Stimulated activated memory B cell treated with anti-CD40 and anti-IgM and Interleukin-4, amounts not matched to agents 10 μg/mL and 1 μg/mL and 100 μg/mL, for 72 hours (primary cell): Measurements from ENCODE around the gene FANCD2.

Experiments used
- ATAC-seq: fragments of 150-1000 bp; cut with Tn5 transposase; 2 replicates; pipeline ENCODE4 v1.10.0; 2021
- H3K27ac Mint-ChIP-seq: one replicate; pipeline ENCODE4 v1.8.0; 2022; ENCODE audit warnings: mild to moderate bottlenecking, mixed read lengths
- H3K27me3 Mint-ChIP-seq: one replicate; pipeline ENCODE4 v1.8.0; 2022; ENCODE audit warnings: mixed read lengths
- H3K36me3 Mint-ChIP-seq: one replicate; pipeline ENCODE4 v1.8.0; 2022; ENCODE audit warnings: mixed read lengths
- H3K4me1 Mint-ChIP-seq: one replicate; pipeline ENCODE4 v1.8.0; 2022; ENCODE audit warnings: mixed read lengths
- H3K4me3 Mint-ChIP-seq: one replicate; pipeline ENCODE4 v1.8.0; 2022; ENCODE audit warnings: mild to moderate bottlenecking, moderate library complexity, mixed read lengths
- H3K9me3 Mint-ChIP-seq: one replicate; pipeline ENCODE4 v1.8.0; 2022; ENCODE audit warnings: mixed read lengths

FANCD2 gene

DNA sequence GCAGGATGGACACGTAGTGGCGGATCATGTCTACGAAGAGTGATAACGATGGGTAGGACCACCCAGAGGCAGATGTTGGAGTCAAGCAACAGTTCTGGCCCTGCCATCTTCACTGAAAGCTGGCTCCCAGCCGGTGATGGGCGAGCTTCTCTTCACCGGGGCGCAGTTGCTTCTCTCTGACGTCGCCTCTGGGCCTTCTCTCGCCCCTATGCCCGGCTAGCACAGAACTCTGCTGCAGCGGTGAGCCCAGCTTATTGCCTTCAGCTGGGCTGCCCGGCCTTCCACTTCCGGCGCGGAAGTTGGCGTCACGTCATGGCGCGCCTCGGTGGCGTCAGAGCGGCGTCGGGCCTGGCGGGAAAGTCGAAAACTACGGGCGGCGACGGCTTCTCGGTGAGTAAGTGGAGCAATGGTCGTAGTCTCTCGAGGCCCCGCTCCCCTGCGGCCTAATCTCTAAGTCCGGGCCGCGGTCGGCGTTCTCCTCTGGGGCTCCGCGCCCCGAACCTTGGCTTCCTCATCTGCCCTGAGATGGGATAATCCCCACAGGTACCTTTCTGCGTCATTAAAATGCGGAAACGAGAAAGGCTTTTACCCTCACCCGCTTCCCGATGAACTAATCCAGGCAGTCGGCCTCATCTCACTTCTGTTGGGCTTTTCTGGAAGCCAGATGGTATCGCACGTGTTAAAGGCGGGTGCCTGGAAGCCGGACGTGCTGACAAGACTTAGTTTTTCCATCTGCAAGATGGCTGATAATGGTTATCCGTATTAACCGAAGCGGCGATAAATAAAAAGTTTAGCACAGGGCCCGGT is at the start of gene FANCD2:
FANCD2 (plus strand) TSS at position 354 of the 807 bp plus-strand sequence. CDS start 2,221 bp downstream, outside the sequence.
- peak; percentile 94 for ATAC-seq
- Mint-ChIP-seq H3K9me3 (no peaks in the 10 kb centered on the region), H3K27ac (peak within 1 kb of the TSS; percentile 99), H3K36me3 (peaks cover 27% of the 10 kb centered on the region), H3K4me3 (peak within 1 kb of the TSS; percentile 97), H3K27me3 (no peaks in the 10 kb centered on the region), H3K4me1 (peaks cover 37% of the 10 kb centered on the region)

- Mint-ChIP-seq H3K27ac (peak overlapping the region; percentile 69), H3K36me3 (peaks cover 54% of the 10 kb centered on the region), H3K4me3 (no peak overlapping the region), H3K4me1 (peaks cover 25% of the 10 kb centered on the region), H3K9me3 (no peaks in the 10 kb centered on the region), H3K27me3 (no peaks in the 10 kb centered on the region)
- peak; percentile 59 for ATAC-seq
Observed at GRCh38 chr3:9976721-9977709, 49.2 kb upstream of the FANCD2 start.

DNA sequence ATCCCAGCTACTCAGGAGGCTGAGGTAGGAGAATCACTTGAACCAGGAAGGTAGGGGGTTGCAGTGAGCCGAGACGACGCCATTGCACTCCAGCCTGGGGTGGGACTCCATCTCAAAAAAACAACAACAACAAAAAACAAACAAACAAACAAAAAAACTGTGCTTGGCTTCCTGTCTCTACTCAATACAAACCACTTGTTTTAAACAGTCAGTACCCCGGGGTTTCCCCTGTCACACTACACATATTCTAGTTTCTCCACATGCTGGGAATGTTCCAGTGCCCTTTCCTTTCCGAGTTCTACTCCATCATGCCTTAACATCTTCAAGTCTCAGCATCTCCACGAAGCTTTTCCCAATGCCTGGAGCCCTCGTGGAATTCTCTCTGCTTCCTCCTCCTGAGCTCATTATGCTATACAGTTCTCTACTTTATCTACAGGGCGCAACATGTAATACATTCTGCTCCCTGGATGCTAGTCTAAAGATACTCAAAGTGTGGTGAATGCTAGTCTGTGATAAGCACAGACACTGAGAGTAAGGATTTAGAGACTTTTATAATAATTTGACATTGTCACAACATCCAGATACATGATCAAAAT is 47.4 kb upstream of the FANCD2 start:
- Mint-ChIP-seq H3K27ac (peak overlapping the region; percentile 49), H3K27me3 (no peaks in the 10 kb centered on the region), H3K36me3 (peaks cover 45% of the 10 kb centered on the region), H3K9me3 (no peaks in the 10 kb centered on the region), H3K4me3 (no peak overlapping the region), H3K4me1 (peaks cover 30% of the 10 kb centered on the region)
- ATAC-seq, result no peak

- H3K4me1 Mint-ChIP-seq, result peaks cover 30% of the 10 kb centered on the region
- H3K27me3 Mint-ChIP-seq, result no peaks in the 10 kb centered on the region
- H3K27ac Mint-ChIP-seq, result peak overlapping the region; percentile 49
- ATAC-seq, result no peak
- H3K9me3 Mint-ChIP-seq, result no peaks in the 10 kb centered on the region
- peaks cover 40% of the 10 kb centered on the region for H3K36me3 Mint-ChIP-seq
- no peak overlapping the region for H3K4me3 Mint-ChIP-seq
Observed at GRCh38 chr3:9980251-9980650, 46.0 kb upstream of the FANCD2 start.

DNA sequence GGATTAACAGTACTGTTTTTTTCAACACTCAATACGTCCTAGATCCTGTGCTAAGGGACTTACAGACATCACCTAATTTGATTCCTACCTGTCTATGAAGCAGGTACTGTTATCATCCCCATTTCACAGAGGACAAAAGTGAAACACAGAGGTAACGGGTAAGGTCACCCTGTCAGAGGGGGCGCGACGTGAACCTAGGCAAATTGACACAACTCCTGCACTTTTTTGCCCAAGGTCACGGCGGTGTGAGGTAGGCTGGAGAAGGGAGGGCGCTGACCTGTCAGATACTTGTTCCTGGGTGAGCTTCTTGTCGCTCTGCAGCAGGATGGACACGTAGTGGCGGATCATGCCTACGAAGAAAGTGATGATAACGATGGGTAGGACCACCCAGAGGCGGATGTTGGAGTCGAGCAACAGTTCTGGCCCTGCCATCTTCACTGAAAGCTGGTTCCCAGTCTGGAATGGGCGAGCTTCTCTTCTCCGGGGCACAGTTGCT is 40.0 kb upstream of the FANCD2 start:
- H3K36me3 Mint-ChIP-seq, result no peaks in the 10 kb centered on the region
- peak overlapping the region; percentile 91 for H3K4me3 Mint-ChIP-seq
- peak overlapping the region; percentile 100 for H3K27ac Mint-ChIP-seq
- H3K27me3 Mint-ChIP-seq, result no peaks in the 10 kb centered on the region
- H3K9me3 Mint-ChIP-seq, result no peaks in the 10 kb centered on the region
- peaks cover 20% of the 10 kb centered on the region for H3K4me1 Mint-ChIP-seq
- ATAC-seq, result peak; percentile 38

- Mint-ChIP-seq H3K4me3 (no peak overlapping the region), H3K4me1 (no peaks in the 10 kb centered on the region), H3K27me3 (no peaks in the 10 kb centered on the region), H3K9me3 (no peaks in the 10 kb centered on the region), H3K27ac (no peak overlapping the region), H3K36me3 (peaks cover 33% of the 10 kb centered on the region)
- ATAC-seq, result no peak
Observed at GRCh38 chr3:9994086-9994844, 32.0 kb upstream of the FANCD2 start.

GRCh38 chr3:10000686-10001085 is 25.6 kb upstream of the FANCD2 start:
- H3K4me3 Mint-ChIP-seq, result no peak overlapping the region
- no peak overlapping the region for H3K27ac Mint-ChIP-seq
- H3K27me3 Mint-ChIP-seq, result no peaks in the 10 kb centered on the region
- peaks cover 54% of the 10 kb centered on the region for H3K36me3 Mint-ChIP-seq
- ATAC-seq, result no peak
- no peaks in the 10 kb centered on the region for H3K4me1 Mint-ChIP-seq
- no peaks in the 10 kb centered on the region for H3K9me3 Mint-ChIP-seq

- H3K27me3 Mint-ChIP-seq, result no peaks in the 10 kb centered on the region
- peaks cover 41% of the 10 kb centered on the region for H3K36me3 Mint-ChIP-seq
- no peaks in the 10 kb centered on the region for H3K9me3 Mint-ChIP-seq
- H3K27ac Mint-ChIP-seq, result no peak overlapping the region
- ATAC-seq, result no peak
- H3K4me3 Mint-ChIP-seq, result no peak overlapping the region
- H3K4me1 Mint-ChIP-seq, result peaks cover 1% of the 10 kb centered on the region
Observed at GRCh38 chr3:10002951-10003350, 23.3 kb upstream of the FANCD2 start.

DNA sequence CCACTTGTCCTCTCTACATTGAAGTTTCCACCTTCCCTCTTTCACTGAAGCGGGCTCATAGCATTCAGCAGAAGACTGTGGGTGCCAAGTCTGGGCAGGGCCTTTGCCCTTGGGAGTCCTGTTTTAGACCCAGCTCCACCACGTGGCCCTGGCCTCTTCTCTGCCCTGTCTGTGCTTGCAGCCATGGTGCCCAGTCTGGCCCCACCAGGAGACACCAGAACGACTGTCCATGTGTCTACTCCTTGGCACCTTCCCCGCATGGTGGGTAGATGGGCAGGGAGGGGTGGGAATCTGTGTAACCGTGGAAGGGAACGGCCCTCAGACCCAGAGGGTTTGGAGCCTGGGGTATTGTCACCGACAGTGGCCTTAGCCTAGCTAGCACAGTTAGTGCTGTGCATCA is 21.7 kb upstream of the FANCD2 start:
- ATAC-seq, result no peak
- Mint-ChIP-seq H3K9me3 (no peaks in the 10 kb centered on the region), H3K4me1 (peaks cover 17% of the 10 kb centered on the region), H3K27ac (no peak overlapping the region), H3K4me3 (no peak overlapping the region), H3K36me3 (peaks cover 34% of the 10 kb centered on the region), H3K27me3 (no peaks in the 10 kb centered on the region)

- no peak overlapping the region for H3K4me3 Mint-ChIP-seq
- H3K27me3 Mint-ChIP-seq, result no peaks in the 10 kb centered on the region
- peaks cover 22% of the 10 kb centered on the region for H3K4me1 Mint-ChIP-seq
- H3K27ac Mint-ChIP-seq, result no peak overlapping the region
- H3K9me3 Mint-ChIP-seq, result no peaks in the 10 kb centered on the region
- no peak for ATAC-seq
- peaks cover 34% of the 10 kb centered on the region for H3K36me3 Mint-ChIP-seq
Observed at GRCh38 chr3:10004960-10005564, 21.2 kb upstream of the FANCD2 start.

DNA sequence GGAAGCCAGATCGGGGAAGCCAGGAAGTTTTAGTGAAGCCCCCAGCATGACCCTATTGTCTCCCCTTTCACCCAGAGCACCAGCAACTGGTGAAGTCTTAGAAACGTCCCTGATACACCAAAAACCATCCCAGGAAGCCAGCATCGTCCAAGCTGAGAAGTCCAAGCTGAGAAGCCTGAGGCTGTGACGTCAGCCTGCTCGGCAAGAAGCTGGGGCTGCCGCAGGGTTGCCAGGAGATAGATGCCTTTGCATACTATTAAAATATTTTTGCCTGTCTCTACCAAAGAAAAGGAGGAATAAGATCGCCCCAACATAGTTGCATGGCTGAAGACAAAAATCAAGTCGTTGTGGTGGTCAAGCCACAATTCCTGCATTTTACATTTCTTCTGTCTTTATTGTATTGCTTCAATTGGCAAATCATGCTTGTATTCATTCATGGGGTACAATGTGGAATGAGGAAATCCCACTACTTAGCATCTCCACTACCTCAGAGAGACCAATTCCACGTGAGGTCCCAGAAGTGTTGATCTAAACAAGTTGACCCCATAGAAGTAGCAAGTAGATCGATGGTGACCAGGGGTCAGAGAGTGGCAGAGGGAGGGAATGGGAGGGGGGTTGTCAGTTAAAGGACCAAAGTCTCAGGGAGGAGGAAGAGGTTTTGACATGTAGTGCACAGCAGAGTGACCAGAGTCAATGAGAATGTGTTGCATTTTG is 20.0 kb upstream of the FANCD2 start:
- Mint-ChIP-seq H3K27ac (no peak overlapping the region), H3K4me3 (no peak overlapping the region), H3K4me1 (peaks cover 29% of the 10 kb centered on the region), H3K27me3 (no peaks in the 10 kb centered on the region), H3K36me3 (peaks cover 25% of the 10 kb centered on the region), H3K9me3 (no peaks in the 10 kb centered on the region)
- no peak for ATAC-seq

DNA sequence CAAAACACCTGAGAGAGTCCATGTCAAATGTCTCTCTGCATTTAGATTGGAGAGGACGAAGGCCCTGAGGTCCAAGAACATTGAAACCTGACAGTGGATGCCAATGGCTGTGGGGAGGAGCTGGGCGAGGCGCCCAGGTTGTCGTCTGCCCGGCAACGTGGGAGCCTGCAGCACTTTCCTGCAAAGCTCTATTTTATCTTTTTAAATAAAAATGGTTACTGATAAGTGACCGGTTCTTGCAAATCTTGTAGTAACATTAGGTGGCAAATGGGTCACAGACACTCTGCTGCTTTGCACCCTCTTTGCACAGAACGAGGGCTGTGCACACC is 19.5 kb upstream of the FANCD2 start:
- H3K4me3 Mint-ChIP-seq, result no peak overlapping the region
- H3K36me3 Mint-ChIP-seq, result peaks cover 21% of the 10 kb centered on the region
- H3K27me3 Mint-ChIP-seq, result no peaks in the 10 kb centered on the region
- H3K27ac Mint-ChIP-seq, result no peak overlapping the region
- ATAC-seq, result no peak
- no peaks in the 10 kb centered on the region for H3K9me3 Mint-ChIP-seq
- H3K4me1 Mint-ChIP-seq, result peaks cover 29% of the 10 kb centered on the region

GRCh38 chr3:10007126-10007782 is 19.0 kb upstream of the FANCD2 start:
- Mint-ChIP-seq H3K4me1 (peaks cover 35% of the 10 kb centered on the region), H3K27ac (peak overlapping the region; percentile 59), H3K9me3 (no peaks in the 10 kb centered on the region), H3K27me3 (no peaks in the 10 kb centered on the region), H3K36me3 (peaks cover 21% of the 10 kb centered on the region), H3K4me3 (no peak overlapping the region)
- no peak for ATAC-seq
